ENCODE results near the gene AFF2.

DNA sequence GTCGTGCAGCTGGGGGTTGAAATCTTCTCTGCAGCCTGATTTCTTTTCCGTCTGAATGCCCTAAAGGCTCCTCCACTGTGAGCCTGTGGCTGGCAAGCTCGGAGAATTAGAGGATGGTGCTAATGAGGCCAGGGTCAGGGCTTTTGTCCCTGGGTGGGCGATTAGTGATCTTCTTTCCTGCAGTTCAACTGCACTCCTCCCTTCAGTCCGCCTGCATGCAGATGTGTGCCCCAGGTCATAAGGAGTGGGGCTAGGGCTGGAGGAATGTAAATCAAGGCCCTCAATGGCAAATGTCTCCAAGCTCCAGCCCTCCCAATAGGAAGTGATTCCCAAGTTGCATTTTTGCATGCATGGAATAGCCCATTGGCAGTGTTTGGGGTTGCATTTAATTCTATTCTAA lies 405.0 kb downstream of the AFF2 start:
- TF ChIP-seq, protein P1, sequence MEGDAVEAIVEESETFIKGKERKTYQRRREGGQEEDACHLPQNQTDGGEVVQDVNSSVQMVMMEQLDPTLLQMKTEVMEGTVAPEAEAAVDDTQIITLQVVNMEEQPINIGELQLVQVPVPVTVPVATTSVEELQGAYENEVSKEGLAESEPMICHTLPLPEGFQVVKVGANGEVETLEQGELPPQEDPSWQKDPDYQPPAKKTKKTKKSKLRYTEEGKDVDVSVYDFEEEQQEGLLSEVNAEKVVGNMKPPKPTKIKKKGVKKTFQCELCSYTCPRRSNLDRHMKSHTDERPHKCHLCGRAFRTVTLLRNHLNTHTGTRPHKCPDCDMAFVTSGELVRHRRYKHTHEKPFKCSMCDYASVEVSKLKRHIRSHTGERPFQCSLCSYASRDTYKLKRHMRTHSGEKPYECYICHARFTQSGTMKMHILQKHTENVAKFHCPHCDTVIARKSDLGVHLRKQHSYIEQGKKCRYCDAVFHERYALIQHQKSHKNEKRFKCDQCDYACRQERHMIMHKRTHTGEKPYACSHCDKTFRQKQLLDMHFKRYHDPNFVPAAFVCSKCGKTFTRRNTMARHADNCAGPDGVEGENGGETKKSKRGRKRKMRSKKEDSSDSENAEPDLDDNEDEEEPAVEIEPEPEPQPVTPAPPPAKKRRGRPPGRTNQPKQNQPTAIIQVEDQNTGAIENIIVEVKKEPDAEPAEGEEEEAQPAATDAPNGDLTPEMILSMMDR (IDR thresholded peaks at IDR 0.05) = no peak
- TF ChIP-seq POLR2A (IDR thresholded peaks at IDR 0.05) = no peak
- no peak for TF ChIP-seq POLR2AphosphoS5 (IDR thresholded peaks at IDR 0.05; ENCODE audit: insufficient read depth in 1 of 2, low read depth in 1 of 2)
